ENCODE data around the gene FGF1.
A peak's percentile ranks its signal among the peaks of the same experiment; 100 is the strongest.

FGF1 gene

DNA sequence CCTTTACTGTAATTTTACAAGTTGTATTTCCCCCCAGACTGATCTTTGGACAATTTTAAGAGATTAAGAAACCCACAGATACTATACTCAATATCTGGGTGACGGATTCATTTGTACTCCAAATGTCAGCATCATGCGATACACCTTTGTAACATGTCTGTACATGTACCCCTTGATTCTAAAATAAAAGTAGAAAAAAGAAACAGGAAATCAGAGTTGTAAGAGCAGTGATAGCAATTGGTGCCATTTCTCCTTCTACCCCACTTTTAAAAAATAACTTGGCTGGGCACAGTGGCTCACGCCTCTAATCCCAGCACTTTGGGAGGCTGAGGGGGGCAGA, 116.9 kb downstream of the FGF1 start:
- FAIRE-seq = no peak

DNA sequence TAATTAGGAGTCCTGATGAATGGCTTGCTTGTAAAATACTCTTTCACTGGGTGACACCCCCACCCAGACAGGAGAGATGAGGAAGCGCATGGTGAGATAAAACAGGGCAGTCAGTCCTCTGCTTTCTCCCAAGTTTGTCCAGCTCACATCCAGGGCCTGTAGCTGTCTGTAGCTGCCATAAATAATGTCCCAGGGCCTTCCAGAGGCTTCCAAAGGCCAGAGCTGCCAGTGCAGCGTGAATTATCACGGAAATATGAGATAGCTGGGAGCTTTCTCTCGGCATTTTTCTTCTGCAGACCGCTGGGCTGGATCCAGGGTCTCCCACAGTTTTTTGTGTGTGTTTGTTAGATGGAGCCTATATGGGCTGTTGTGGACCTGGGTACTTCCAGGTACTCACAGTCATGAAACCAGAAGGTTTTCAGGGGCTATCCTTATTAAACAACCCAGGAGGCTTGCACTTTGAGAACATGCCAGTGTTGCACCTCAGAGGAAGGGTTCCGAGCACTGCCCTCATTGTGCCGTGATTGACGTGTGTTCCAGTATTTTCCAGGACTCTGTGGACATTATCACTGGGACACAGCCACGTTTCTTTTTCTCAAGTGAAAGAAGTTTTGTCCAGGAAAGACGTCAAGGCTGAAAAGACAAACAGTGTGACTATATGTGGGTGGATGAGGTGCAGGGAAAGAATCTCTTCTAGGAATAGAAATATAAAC, 117.5 kb downstream of the FGF1 start:
- FAIRE-seq = no peak

DNA sequence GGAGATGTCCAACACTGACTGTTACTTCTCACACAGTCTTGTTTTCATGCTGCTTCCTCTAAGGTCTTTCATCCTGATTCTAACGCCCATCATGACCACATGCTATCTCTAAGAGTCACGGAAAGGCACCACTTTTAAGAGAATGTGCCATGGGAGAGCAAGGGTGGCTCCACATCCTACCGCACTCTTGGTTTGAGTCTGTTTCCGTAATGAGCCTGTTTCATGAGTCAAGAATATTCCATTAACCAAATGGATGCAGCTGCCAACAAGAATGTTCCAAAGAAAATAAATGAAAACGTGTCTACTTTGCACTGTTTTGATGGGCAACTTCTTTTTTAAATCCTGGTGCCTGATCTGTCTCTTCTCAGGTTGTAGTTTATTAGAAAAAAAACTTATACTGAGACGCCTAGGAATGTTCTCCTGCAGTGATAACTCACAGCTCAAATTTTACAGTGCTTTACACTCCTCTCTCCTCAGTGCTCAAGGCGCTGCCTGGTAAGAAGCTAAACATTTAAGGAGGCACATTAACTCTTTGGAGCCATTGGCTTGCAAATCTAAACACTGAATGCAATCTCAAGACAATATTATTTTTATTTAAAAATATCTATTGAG, 124.3 kb downstream of the FGF1 start:
- no peak for FAIRE-seq

DNA sequence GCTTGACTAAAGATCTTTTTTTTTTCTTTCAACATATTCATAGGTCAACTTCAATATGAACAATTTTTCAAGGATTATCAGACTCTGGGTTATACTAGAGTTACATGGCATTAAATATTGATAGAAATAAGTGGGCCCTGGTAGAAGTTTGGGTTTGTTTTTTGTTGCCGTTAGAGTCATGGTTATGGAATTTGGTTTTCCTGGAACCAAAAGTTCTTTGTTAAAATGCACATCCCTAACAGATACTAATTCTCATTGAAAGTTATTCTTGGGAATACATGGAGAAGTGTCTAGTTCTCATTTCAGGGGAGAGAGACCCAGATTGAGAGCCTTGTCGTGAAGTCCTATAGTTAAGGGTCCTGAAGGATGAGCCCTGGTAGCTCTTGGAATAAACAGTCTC, 124.9 kb downstream of the FGF1 start:
- no peak for FAIRE-seq

DNA sequence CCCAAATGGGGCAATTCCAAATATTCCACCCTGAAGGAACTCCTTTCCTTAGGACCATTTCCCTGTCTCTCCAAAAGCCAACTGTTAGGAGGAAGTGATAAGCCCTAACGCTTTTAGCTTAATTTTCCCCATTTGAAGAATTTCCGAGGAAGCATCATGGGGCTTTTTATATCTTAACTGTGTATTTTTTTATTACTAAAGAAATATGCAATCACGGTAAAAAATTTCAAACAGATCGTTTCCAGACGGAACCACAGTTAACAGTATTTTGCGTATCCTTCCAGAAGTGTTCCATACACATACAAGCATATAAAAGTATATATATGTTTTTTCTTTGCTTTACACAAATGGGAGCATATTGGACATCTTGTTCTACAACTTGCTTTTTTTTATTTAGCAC, 133.8 kb downstream of the FGF1 start:
- FAIRE-seq = no peak

DNA sequence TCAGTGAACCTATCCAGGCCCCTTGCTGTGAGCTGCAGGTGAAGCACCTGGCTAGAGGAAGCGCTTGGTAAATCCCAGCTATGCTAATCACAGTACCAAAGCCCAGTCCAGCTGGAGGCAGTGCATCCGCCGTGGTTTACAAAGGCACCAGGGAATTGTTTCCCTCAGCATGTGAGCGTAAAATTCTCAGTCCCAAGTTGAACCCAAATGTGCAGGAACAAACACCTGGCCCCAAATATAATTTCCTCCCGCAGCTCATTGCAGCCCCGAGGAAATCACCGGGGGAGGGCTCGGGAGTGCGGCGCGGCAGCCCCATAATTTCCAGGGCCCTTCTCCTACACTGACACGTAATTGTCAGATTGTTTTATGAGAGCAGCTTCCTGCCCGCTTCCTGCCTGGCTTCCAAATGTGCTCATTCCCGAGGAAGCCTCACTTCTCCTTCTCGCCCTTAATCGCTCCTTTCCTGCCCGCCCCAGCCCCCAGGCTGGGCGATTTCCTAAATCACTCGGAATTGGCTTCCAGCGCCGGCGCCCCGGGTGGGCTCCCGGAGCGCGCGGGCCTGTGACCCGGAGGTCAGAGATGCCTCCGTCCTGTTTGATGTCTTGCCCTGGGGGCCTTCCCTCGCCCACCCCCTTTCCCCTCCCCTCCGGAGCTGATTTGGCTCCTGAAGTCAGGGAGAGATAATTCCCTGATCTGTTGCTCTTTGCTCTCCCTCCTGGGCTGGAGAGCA, 134.4 kb downstream of the FGF1 start:
- no peak for FAIRE-seq

DNA sequence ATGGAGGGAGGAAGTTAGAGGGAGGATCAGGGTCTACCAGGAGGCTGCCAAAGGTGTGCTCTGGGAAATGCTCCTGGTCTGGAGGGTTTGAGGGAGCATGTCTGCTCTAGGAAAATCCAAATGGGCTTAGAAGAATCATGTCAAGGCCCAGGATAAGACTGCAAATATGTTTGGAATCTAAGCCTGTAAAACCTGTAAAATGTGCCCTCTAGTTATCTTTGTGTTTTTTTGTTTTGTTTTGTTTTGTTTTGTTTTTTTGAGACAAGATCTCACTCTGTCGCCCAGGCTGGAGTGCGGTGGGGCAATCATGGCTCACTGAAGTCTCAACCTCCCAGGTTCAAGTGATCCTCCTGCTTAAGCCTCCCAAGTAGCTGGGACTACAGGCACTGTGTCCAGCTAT, 135.4 kb downstream of the FGF1 start:
- FAIRE-seq = no peak

DNA sequence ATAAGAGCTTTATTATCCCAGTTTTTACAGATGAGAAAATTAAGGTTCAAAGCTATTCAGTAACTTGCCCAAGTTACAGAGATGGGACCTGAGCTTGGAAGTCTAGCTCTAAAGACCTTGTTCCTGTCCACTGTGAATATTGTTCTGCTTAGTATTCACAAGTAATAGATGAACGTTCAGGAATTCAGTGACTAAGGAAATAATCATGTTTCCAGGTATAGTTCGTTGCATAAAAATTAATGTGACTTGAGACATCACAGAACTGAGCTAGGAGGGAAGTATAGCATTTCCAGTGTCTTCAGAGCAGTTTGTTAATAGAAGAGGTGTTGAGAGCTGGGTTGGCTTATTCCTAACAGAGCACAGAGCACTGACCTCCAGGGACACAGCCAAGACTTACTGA, 136.1 kb downstream of the FGF1 start:
- FAIRE-seq = no peak

DNA sequence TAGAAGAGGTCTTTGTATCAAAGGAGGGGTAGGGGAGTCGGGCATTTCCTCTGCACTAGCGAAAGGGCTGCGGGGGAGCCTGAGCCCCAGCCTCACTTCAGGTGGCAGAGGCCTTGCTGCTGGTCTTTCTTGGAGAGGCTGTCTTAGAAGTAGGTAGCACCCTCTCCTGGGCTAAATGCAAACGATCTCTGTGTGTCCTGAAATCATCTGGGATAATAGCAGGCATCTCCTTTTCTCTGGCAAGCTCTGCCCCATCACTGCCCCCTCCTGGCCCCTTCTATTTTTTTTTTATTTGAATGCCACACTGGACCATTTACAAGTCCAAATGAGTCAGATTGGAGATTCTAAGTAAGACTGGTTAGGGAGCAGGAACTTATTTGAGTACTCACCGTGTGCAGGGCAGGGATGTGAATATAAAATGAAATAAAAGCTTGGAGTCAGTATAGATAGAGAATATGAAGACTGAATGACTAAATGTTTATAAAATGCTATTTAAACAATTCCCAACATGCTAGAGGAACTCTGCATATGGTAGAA, 137.1 kb downstream of the FGF1 start:
- FAIRE-seq = peak; percentile 96

DNA sequence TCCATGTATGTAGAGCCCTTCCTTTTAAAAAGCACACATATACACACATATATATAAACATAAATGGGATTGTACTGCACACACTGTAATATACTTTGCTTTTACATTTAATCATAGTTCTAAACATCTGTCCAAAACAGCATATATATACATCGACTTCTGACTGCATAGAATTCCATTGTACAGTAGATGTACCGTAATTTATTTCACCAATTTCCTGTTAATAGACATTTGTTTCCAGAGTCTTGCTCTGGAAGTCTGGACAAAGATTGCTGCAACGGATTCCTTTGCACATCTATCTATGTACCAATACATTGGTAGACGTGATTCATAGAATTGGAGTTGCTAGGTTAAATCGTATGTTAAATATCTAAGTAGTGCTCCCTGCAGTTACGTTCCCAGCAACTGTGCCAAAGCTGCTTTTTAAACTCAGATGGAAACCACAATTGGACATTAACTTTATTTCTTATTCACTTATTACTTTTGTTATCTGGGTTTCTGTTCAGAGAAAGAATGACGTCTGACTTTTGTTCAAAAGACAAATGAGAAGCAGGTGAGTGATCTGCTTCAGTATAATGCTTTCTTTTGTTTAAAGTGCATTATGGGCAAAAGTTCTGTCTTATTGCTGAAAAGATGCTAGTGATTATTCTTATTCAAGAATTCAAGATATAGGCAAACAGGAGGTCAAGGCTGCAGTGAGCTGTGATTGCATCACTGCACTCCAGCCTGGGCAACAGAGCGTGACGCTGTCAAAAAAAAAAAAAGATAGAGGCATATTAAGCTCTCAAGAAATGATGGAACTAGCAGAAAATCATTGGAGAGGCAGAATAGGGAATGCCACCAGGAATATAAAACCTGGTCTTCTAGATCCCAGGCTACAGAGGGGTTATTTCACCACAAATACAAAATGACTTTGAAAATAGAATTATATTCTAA, 138.2 kb downstream of the FGF1 start:
- FAIRE-seq = no peak

DNA sequence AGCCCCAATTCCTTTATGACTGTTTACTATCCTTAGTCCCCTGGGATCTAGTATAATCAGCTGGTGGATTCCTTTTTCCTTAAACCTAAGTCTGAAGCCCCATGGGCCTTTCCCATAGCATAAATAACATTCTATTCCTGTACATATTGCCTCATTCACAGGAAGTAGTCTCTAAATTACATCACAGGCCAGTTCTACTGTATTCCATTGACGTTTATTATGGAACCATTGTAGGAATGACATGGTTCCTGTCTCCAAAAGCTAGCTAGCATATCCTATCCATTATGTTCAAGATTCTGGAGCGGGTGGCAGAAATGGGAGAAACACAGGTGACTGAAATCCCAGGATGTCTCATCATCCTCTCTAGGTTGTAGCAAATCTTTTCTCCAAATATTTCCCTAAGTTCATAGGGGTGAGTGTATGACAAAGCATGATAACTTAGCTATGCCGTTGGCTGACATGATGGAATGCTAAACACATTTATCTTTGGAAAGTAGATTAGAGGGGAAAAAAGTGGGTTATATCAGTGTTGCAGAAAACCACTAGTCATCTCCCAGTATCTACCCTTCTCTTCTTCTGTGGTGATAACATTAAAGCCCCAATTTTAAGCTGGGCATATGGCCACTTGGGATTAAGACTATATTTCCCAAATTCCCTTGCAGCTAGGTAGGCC, 140.1 kb downstream of the FGF1 start:
- no peak for FAIRE-seq

DNA sequence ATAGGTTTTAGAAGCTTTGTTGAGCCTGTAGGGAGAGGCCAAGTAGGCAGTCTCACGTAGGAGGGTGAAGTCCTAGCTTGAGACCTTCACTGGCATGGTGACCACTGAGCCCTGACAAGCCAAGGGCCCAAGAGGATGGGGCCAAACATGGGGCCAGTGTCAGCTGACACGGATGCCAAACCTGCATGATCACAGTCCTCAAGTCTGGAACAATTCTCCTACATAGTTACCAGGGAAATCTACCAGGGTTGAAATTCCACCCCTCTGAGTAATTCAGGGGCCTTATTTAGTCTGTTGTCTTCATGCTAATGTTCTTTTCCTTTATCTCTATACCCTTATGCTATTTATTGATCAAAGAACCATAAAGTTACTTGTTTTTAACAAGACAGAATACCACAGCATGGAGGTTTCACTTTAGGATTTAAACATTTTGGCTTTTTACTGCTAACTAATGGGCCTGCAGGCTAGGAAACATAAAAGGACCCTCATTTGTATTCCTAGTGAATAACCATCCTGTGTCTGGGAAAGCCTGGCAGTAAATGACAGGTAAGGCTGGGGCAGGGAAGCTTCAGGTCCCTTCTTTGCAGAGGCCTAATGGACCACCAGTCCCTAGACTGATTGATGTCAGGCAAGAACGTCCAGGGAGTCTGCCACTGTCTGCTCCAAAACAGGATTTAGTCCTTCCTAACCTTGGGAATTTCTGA, 140.8 kb downstream of the FGF1 start:
- no peak for FAIRE-seq

DNA sequence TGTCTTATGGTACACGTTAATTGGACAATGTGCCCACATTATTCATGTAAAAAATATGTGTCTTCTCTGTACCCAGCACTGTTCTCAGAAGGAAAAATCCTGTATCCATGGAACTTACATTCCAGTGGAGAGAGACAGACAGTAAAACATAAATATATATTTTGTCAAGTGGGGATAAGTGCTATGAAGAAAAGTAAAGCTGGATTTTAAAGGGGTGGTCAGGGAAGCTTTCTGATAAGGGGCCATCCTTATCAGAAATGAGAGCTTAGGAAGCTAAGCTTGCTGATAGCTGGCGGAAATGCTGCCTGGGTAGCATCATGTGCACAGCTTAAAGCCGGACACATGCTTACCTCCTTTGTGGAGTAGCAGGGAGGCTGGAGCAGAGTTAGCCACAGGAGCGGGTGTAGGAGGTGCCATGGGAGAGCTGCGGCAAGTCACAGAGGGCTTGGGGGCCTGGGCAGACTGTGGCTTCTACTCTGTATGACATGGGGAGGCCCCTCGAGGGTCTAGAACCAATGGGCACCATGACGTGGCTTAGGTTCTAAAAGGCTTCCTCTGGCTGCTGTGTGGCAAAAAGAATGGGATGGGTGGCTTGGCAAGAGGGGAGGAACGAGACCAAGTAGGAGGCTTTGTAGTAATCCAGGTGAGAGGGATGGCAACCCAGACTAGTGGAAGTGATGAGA, 141.7 kb downstream of the FGF1 start:
- no peak for FAIRE-seq

DNA sequence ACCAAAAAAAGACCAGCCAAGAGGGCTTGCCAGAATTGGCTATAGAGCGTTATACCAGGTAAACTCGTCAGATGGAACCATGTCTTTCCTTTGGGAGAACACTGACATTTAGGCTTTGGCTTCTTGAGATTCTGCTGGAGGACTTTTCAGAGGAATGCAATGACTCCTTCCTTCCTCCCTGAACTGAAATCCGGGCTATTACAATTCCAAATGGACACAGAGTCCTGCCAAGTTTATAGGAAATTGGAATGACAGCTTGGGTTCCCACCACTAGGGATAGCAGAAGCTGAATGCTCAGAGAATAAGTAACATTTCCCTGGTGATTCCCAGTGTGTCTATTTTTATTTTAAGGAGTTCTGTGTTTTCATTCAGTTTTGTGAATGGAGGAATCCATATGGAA, 143.0 kb downstream of the FGF1 start:
- FAIRE-seq = no peak
